SU-DHL-6 (cell line): Measurements from ENCODE around the gene IQCM.

Experiments used
- H2AFZ ChIP-seq: fragments of 200-600 bp; sonication (generic); 2 replicates; pipeline ENCODE4 v1.6.1; 2014; ENCODE audit warnings: low read depth, mild to moderate bottlenecking, moderate library complexity, mixed read lengths, antibody characterized with exemption, low read length; ENCODE audit not compliant: severe bottlenecking
- H3F3A ChIP-seq: fragments of 200-600 bp; shearing (Covaris generic); 2 replicates; pipeline ENCODE4 v1.6.0; 2016; ENCODE audit warnings: antibody characterized with exemption, mild to moderate bottlenecking; ENCODE audit not compliant: insufficient read depth
- H3K27ac ChIP-seq: fragments of 200-600 bp; sonication (generic); 2 replicates; pipeline ENCODE4 v1.5.1; 2016; ENCODE audit warnings: low read depth, mild to moderate bottlenecking, low read length, moderate library complexity, mixed read lengths
- H3K27me3 ChIP-seq: fragments of 200-600 bp; sonication (generic), shearing (Covaris generic); 2 replicates; pipeline ENCODE4 v1.6.0; 2014; ENCODE audit warnings: mild to moderate bottlenecking, low read length
- H3K36me3 ChIP-seq: fragments of 200-600 bp; sonication (generic); 2 replicates; pipeline ENCODE4 v1.6.1; 2014; ENCODE audit warnings: mild to moderate bottlenecking, low read length, mixed read lengths
- H3K4me2 ChIP-seq: fragments of 300-600, 200-600 bp; shearing (Covaris generic), sonication (generic); 2 replicates; pipeline ENCODE4 v1.6.0; 2014; ENCODE audit warnings: low read length, low read depth, mild to moderate bottlenecking; ENCODE audit not compliant: poor library complexity, severe bottlenecking
- H3K4me3 ChIP-seq: fragments of 200-600 bp; sonication (generic); 2 replicates; pipeline ENCODE4 v1.5.1; 2014; ENCODE audit warnings: antibody characterized with exemption, low read length, mild to moderate bottlenecking, mixed read lengths; ENCODE audit not compliant: insufficient read depth, poor library complexity, severe bottlenecking
- H3K79me2 ChIP-seq: fragments of 200-600 bp; sonication (generic); 2 replicates; pipeline ENCODE4 v1.6.1; 2014; ENCODE audit warnings: mild to moderate bottlenecking, low read length, moderate library complexity; ENCODE audit not compliant: insufficient read depth
- H3K9ac ChIP-seq: fragments of 200-600 bp; sonication (generic); 2 replicates; pipeline ENCODE4 v1.7.0; 2014; ENCODE audit warnings: mild to moderate bottlenecking, low read length
- H3K9me2 ChIP-seq: fragments of 200-600 bp; sonication (generic); replicated peaks from 2 replicates; pipeline ENCODE4 v1.6.1; 2014; ENCODE audit warnings: low read length; ENCODE audit not compliant: insufficient read depth
- H3K9me3 ChIP-seq: fragments of 200-600 bp; sonication (generic); 2 replicates; pipeline ENCODE4 v1.6.1; 2014; ENCODE audit warnings: low read length, mixed read lengths; ENCODE audit not compliant: insufficient read depth
- H4K20me1 ChIP-seq: fragments of 200-600 bp; sonication (generic); 2 replicates; pipeline ENCODE4 v1.6.1; 2014; ENCODE audit warnings: low read depth, mild to moderate bottlenecking, antibody characterized with exemption, low read length, moderate library complexity, mixed read lengths
- EZH2phosphoT487 ChIP-seq: fragments of 200-600 bp; sonication (generic), shearing (Covaris generic); conservative IDR thresholded peaks from 2 replicates; pipeline ENCODE4 v1.6.1; 2018; ENCODE audit warnings: mild to moderate bottlenecking, antibody characterized with exemption, low read length, moderate library complexity, mixed read lengths
- TF ChIP-seq, protein P1 (sequence below): fragments of 200-600 bp; sonication (generic); IDR thresholded peaks from one replicate; pipeline ENCODE4 v1.5.1; 2017; ENCODE audit warnings: antibody characterized with exemption, mild to moderate bottlenecking, low read length, moderate library complexity; ENCODE audit not compliant: insufficient read depth, poor library complexity, severe bottlenecking

The IQCM gene

DNA sequence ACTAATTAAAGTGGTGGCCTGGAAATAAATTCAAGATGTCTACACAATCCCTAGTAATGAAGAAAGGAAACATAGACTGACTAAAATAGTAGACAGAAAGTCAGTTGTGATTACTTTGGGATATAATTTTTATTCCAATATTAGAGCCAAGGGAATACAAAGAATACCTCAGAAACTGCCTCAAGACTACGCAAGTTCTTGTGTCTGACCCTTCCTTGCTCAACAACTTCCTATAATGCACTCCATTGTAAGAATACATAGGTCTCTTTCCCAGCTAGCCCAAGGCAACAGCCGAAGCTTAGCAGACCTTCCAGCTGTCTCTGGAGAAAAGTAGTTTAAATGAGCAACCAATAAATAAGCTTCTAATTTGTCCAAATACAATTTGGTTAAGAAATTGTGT lies 315.9 kb downstream of the IQCM start:
- H3K79me2 ChIP-seq: no peaks in the 10 kb centered on the region
- H3K9me3 ChIP-seq: no peaks in the 10 kb centered on the region
- no peaks in the 10 kb centered on the region for H3K9me2 ChIP-seq
- H3F3A ChIP-seq: no peaks in the 10 kb centered on the region
- no peak overlapping the region for H3K4me2 ChIP-seq
- H2AFZ ChIP-seq: no peak overlapping the region
- no peaks in the 10 kb centered on the region for H3K36me3 ChIP-seq
- H3K27ac ChIP-seq: no peak overlapping the region
- no peak overlapping the region for H3K4me3 ChIP-seq
- TF ChIP-seq, protein P1, sequence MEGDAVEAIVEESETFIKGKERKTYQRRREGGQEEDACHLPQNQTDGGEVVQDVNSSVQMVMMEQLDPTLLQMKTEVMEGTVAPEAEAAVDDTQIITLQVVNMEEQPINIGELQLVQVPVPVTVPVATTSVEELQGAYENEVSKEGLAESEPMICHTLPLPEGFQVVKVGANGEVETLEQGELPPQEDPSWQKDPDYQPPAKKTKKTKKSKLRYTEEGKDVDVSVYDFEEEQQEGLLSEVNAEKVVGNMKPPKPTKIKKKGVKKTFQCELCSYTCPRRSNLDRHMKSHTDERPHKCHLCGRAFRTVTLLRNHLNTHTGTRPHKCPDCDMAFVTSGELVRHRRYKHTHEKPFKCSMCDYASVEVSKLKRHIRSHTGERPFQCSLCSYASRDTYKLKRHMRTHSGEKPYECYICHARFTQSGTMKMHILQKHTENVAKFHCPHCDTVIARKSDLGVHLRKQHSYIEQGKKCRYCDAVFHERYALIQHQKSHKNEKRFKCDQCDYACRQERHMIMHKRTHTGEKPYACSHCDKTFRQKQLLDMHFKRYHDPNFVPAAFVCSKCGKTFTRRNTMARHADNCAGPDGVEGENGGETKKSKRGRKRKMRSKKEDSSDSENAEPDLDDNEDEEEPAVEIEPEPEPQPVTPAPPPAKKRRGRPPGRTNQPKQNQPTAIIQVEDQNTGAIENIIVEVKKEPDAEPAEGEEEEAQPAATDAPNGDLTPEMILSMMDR: no peak
- no peak for TF ChIP-seq EZH2phosphoT487
- H4K20me1 ChIP-seq: no peaks in the 10 kb centered on the region
- H3K9ac ChIP-seq: no peak overlapping the region
- no peaks in the 10 kb centered on the region for H3K27me3 ChIP-seq

DNA sequence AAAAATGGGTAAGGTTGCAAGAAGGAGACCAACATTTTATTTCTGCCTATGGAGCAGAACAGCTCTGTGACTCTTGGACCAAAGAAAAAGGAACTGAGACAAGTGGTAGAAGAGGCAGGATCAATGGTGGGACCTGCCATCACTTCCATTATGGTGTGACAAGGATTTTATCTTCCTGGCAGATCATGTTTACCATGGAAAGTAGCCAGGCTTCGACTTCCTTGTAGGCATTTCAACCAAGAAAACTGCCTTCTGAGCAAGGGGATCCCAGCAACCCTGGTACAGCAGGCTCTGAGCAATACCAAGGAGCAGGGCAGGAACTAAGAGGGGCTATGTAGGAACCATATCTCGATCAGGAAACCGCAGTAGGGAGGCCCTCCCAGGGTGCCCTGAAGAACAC lies 317.4 kb downstream of the IQCM start:
- Histone ChIP-seq H4K20me1 (no peaks in the 10 kb centered on the region), H3K36me3 (no peaks in the 10 kb centered on the region), H3K9me2 (no peaks in the 10 kb centered on the region), H3K9me3 (no peaks in the 10 kb centered on the region), H3K27ac (no peak overlapping the region), H3K79me2 (no peaks in the 10 kb centered on the region), H3F3A (no peaks in the 10 kb centered on the region), H3K27me3 (no peaks in the 10 kb centered on the region), H3K9ac (no peak overlapping the region), H2AFZ (no peak overlapping the region), H3K4me2 (no peak overlapping the region), H3K4me3 (no peak overlapping the region)
- TF ChIP-seq EZH2phosphoT487: no peak
- TF ChIP-seq, protein P1: no peak

DNA sequence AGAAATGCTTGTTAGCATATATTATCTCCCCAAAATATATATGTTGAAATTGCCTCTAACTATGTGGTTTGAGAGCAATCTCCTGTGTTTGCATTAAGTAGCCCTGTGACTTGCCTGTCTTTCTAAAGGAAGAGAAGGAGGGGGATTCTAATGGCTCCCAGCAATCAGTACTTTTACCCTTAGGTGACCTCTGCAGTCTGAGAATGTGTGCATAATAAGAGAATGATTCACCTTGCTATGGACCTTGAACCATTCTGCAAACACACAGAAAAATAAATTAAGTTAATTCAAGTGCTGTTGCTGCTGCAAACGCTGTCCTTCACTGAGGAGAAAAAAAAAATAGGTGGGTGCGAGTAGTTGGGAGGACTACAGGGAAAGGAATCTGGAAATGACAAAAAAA lies 322.2 kb downstream of the IQCM start:
- Histone ChIP-seq H3K27ac (no peak overlapping the region), H3K9ac (no peak overlapping the region), H3K9me2 (no peaks in the 10 kb centered on the region), H3K9me3 (no peaks in the 10 kb centered on the region), H3K4me3 (no peak overlapping the region), H2AFZ (no peak overlapping the region), H3K27me3 (no peaks in the 10 kb centered on the region), H3K79me2 (no peaks in the 10 kb centered on the region), H4K20me1 (no peaks in the 10 kb centered on the region), H3K36me3 (no peaks in the 10 kb centered on the region), H3K4me2 (no peak overlapping the region), H3F3A (no peaks in the 10 kb centered on the region)
- no peak for TF ChIP-seq EZH2phosphoT487
- TF ChIP-seq, protein P1: no peak
